HUES6 (cell line): ENCODE results near the gene ELAPOR1.
"Not testable (repeated sequence)": the region's sequence is repeated elsewhere in the genome, so short reads cannot be mapped to it uniquely, and the experiment has no call there.

Experiments used
- H3K27ac ChIP-seq: 2 replicates; pipeline ENCODE4 v1.7.0; 2013; ENCODE audit warnings: low read depth, mild to moderate bottlenecking, low read length, inconsistent platforms
- H3K27me3 ChIP-seq: 2 replicates; pipeline ENCODE4 v1.6.1; 2013; ENCODE audit warnings: low read length; ENCODE audit not compliant: control insufficient read depth, insufficient read depth
- H3K36me3 ChIP-seq: 2 replicates; pipeline ENCODE4 v1.6.1; 2013; ENCODE audit warnings: low read length; ENCODE audit not compliant: control insufficient read depth, insufficient read depth
- H3K4me1 ChIP-seq: 2 replicates; pipeline ENCODE4 v1.6.1; 2013; ENCODE audit warnings: low read length; ENCODE audit not compliant: control insufficient read depth, insufficient read depth
- H3K4me3 ChIP-seq: 2 replicates; pipeline ENCODE4 v1.5.1; 2013; ENCODE audit warnings: low read depth, low read length
- H3K9ac ChIP-seq: one replicate; pipeline ENCODE4 v1.6.1; 2013; ENCODE audit warnings: mild to moderate bottlenecking, low read length
- H3K9me3 ChIP-seq: 2 replicates; pipeline ENCODE4 v1.6.1; 2013; ENCODE audit warnings: low read depth, low read length; ENCODE audit not compliant: control insufficient read depth, insufficient read depth

Gene ELAPOR1

GRCh38 chr1:109138358-109138757 is 24.4 kb downstream of the ELAPOR1 start:
- Histone ChIP-seq H3K27ac (no peak overlapping the region), H3K4me3 (no peak overlapping the region), H3K4me1 (no peaks in the 10 kb centered on the region), H3K27me3 (no peaks in the 10 kb centered on the region), H3K36me3 (no peaks in the 10 kb centered on the region), H3K9ac (no peak overlapping the region), H3K9me3 (no peaks in the 10 kb centered on the region)

GRCh38 chr1:109140392-109140791 is 26.5 kb downstream of the ELAPOR1 start:
- H3K36me3 ChIP-seq = no peaks in the 10 kb centered on the region
- no peak overlapping the region for H3K4me3 ChIP-seq
- H3K4me1 ChIP-seq = no peaks in the 10 kb centered on the region
- H3K27me3 ChIP-seq = no peaks in the 10 kb centered on the region
- H3K9ac ChIP-seq = no peak overlapping the region
- H3K9me3 ChIP-seq = no peaks in the 10 kb centered on the region
- no peak overlapping the region for H3K27ac ChIP-seq

GRCh38 chr1:109142260-109142659 is 28.3 kb downstream of the ELAPOR1 start:
- no peaks in the 10 kb centered on the region for H3K27me3 ChIP-seq
- H3K9ac ChIP-seq = no peak overlapping the region
- H3K9me3 ChIP-seq = no peaks in the 10 kb centered on the region
- no peaks in the 10 kb centered on the region for H3K4me1 ChIP-seq
- no peak overlapping the region for H3K4me3 ChIP-seq
- no peaks in the 10 kb centered on the region for H3K36me3 ChIP-seq
- H3K27ac ChIP-seq = no peak overlapping the region

GRCh38 chr1:109142725-109143124 is 28.8 kb downstream of the ELAPOR1 start:
- H3K27me3 ChIP-seq, H3K9me3 ChIP-seq, H3K4me3 ChIP-seq, H3K4me1 ChIP-seq, H3K27ac ChIP-seq, H3K9ac ChIP-seq, H3K36me3 ChIP-seq: not testable (repeated sequence)

- no peak overlapping the region for H3K9ac ChIP-seq
- H3K4me1 ChIP-seq = peaks cover 5% of the 10 kb centered on the region; the same call in 1 of the 2 replicates
- H3K36me3 ChIP-seq = no peaks in the 10 kb centered on the region
- no peaks in the 10 kb centered on the region for H3K27me3 ChIP-seq
- no peak overlapping the region for H3K4me3 ChIP-seq
- H3K9me3 ChIP-seq = no peaks in the 10 kb centered on the region
- no peak overlapping the region for H3K27ac ChIP-seq
These were observed 35.2 kb downstream of the ELAPOR1 start for GRCh38 chr1:109148987-109149561.

GRCh38 chr1:109149874-109150601 is 36.1 kb downstream of the ELAPOR1 start:
- Histone ChIP-seq H3K27ac (no peak overlapping the region), H3K36me3 (no peaks in the 10 kb centered on the region), H3K4me1 (peaks cover 5% of the 10 kb centered on the region; the same call in 1 of the 2 replicates), H3K9me3 (no peaks in the 10 kb centered on the region), H3K4me3 (no peak overlapping the region), H3K9ac (no peak overlapping the region), H3K27me3 (no peaks in the 10 kb centered on the region)

- Histone ChIP-seq H3K4me3 (no peak overlapping the region), H3K4me1 (peaks cover 5% of the 10 kb centered on the region; the same call in 1 of the 2 replicates), H3K27ac (no peak overlapping the region), H3K9me3 (no peaks in the 10 kb centered on the region), H3K36me3 (no peaks in the 10 kb centered on the region), H3K27me3 (no peaks in the 10 kb centered on the region), H3K9ac (no peak overlapping the region)
These were observed 37.5 kb downstream of the ELAPOR1 start for GRCh38 chr1:109151146-109151990.

GRCh38 chr1:109152196-109152595 is 38.3 kb downstream of the ELAPOR1 start:
- Histone ChIP-seq H3K4me1 (peaks cover 5% of the 10 kb centered on the region; the same call in 1 of the 2 replicates), H3K9me3 (no peaks in the 10 kb centered on the region), H3K9ac (no peak overlapping the region), H3K27ac (no peak overlapping the region), H3K4me3 (no peak overlapping the region), H3K36me3 (no peaks in the 10 kb centered on the region), H3K27me3 (no peaks in the 10 kb centered on the region)

- H3K27me3 ChIP-seq = no peaks in the 10 kb centered on the region
- H3K9me3 ChIP-seq = no peaks in the 10 kb centered on the region
- H3K27ac ChIP-seq = no peak overlapping the region
- H3K9ac ChIP-seq = no peak overlapping the region
- no peaks in the 10 kb centered on the region; the same call in 1 of the 2 replicates for H3K4me1 ChIP-seq
- H3K36me3 ChIP-seq = no peaks in the 10 kb centered on the region
- H3K4me3 ChIP-seq = no peak overlapping the region
These were observed 43.0 kb downstream of the ELAPOR1 start for GRCh38 chr1:109156916-109157385.

GRCh38 chr1:109158433-109158832 is 44.5 kb downstream of the ELAPOR1 start:
- H3K4me1 ChIP-seq = no peaks in the 10 kb centered on the region; the same call in 1 of the 2 replicates

GRCh38 chr1:109159326-109159725 is 45.4 kb downstream of the ELAPOR1 start:
- Histone ChIP-seq H3K9ac (no peak overlapping the region), H3K4me1 (no peaks in the 10 kb centered on the region; the same call in 1 of the 2 replicates), H3K9me3 (no peaks in the 10 kb centered on the region), H3K27me3 (no peaks in the 10 kb centered on the region), H3K4me3 (no peak overlapping the region), H3K36me3 (no peaks in the 10 kb centered on the region), H3K27ac (no peak overlapping the region)

More at GRCh38 chr1:109158433-109158832, 44.5 kb downstream of the ELAPOR1 start:
- Histone ChIP-seq H3K27me3 (no peaks in the 10 kb centered on the region), H3K27ac (no peak overlapping the region), H3K4me3 (no peak overlapping the region), H3K9ac (no peak overlapping the region), H3K36me3 (no peaks in the 10 kb centered on the region), H3K9me3 (no peaks in the 10 kb centered on the region)
